HFFc6 (cell line): ENCODE results near the gene ADCY2. TPM values are rescaled to one million over a fixed set of nuclear protein-coding genes. Genes with fewer than 3 reads are reported as not detected.

Experiments
- DNase-seq: peaks from one replicate; pipeline ENCODE4 v3.0.0-alpha.2; 2018
- H3K27ac Mint-ChIP-seq: 2 replicates; pipeline ENCODE4 v1.8.0; 2020; ENCODE audit warnings: mild to moderate bottlenecking, mixed read lengths
- H3K27me3 Mint-ChIP-seq: 2 replicates; pipeline ENCODE4 v1.8.0; 2021; ENCODE audit warnings: mild to moderate bottlenecking, moderate library complexity, mixed read lengths; ENCODE audit not compliant: insufficient read depth
- H3K36me3 Mint-ChIP-seq: 2 replicates; pipeline ENCODE4 v1.8.0; 2021; ENCODE audit warnings: low read depth, mixed read lengths
- H3K4me1 Mint-ChIP-seq: 2 replicates; pipeline ENCODE4 v1.8.0; 2020; ENCODE audit warnings: low read depth, mixed read lengths
- H3K4me3 Mint-ChIP-seq: 2 replicates; pipeline ENCODE4 v1.8.0; 2020; ENCODE audit warnings: mild to moderate bottlenecking, moderate library complexity, mixed read lengths
- H3K9me3 Mint-ChIP-seq: 2 replicates; pipeline ENCODE4 v1.8.0; 2020; ENCODE audit warnings: mild to moderate bottlenecking, mixed read lengths
- CTCF ChIP-seq: fragments of 200-600 bp; sonication (generic); IDR thresholded peaks from 2 replicates; pipeline ENCODE4 v1.5.0; 2021; ENCODE audit warnings: antibody characterized with exemption, mild to moderate bottlenecking
- total RNA-seq, 6 experiments: library from RNA; stranded (reverse); fragmentation: NEBNext Ultra II Directional; extraction: Animal tissue kit (Norgen Biotek cat#: 25700); gene quantifications; 2 replicates in 1 of 6; 3 replicates in 5 of 6; pipeline ENCODE4 v1.2.3, GENCODE V29; 2021

Gene ADCY2
- total RNA-seq, 6 experiments from 2014 or later, result not detected

- Mint-ChIP-seq H3K9me3 (peaks cover 24% of the 10 kb centered on the region), H3K4me3 (no peak overlapping the region), H3K36me3 (peaks cover 11% of the 10 kb centered on the region; the same call in 1 of the 2 replicates), H3K27me3 (no peaks in the 10 kb centered on the region), H3K27ac (no peak overlapping the region), H3K4me1 (no peaks in the 10 kb centered on the region)
- TF ChIP-seq CTCF, result no peak
- DNase-seq, result no peak
Observed at GRCh38 chr5:7493622-7494021, 97.7 kb downstream of the ADCY2 start.

DNA sequence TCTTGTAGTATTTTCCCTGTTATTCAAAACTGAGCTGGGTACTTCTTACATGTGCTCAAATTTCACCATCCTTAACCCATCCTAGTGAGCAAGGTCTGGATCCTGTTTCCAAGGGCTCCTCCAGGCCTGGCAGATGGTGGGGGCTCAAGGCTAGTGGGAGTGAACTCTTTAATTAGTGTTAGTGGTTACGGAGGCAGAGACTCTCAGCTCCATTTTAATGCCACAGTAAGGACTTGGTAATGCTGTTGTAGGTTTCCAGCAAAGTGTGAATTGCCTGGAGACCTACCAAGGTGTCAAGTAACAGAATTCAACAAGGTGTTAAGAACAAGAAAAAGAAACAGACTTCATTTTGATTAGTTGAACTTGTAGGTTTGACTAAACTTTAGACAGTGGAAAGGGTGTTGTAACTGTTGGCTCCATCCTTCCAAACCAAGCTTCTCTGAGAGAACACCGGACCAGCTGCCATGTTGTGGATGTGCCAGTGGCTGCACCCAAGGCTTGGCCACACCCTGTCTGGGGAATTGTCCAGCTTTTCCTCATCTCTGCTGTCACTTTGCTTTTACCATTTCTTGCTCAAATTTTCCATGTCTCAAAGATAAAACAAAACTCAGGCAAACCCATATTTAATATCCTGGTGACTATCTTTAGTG, 98.7 kb downstream of the ADCY2 start:
- no peak for TF ChIP-seq CTCF
- Mint-ChIP-seq H3K27ac (no peak overlapping the region), H3K9me3 (peaks cover 14% of the 10 kb centered on the region), H3K27me3 (no peaks in the 10 kb centered on the region), H3K36me3 (peaks cover 1% of the 10 kb centered on the region; the same call in 1 of the 2 replicates), H3K4me3 (no peak overlapping the region), H3K4me1 (no peaks in the 10 kb centered on the region)
- DNase-seq, result no peak

- TF ChIP-seq CTCF, result no peak
- Mint-ChIP-seq H3K27me3 (no peaks in the 10 kb centered on the region), H3K9me3 (peaks cover 14% of the 10 kb centered on the region), H3K4me1 (no peaks in the 10 kb centered on the region), H3K4me3 (no peak overlapping the region), H3K27ac (no peak overlapping the region), H3K36me3 (no peaks in the 10 kb centered on the region)
- no peak for DNase-seq
Observed at GRCh38 chr5:7495131-7495517, 99.2 kb downstream of the ADCY2 start.

DNA sequence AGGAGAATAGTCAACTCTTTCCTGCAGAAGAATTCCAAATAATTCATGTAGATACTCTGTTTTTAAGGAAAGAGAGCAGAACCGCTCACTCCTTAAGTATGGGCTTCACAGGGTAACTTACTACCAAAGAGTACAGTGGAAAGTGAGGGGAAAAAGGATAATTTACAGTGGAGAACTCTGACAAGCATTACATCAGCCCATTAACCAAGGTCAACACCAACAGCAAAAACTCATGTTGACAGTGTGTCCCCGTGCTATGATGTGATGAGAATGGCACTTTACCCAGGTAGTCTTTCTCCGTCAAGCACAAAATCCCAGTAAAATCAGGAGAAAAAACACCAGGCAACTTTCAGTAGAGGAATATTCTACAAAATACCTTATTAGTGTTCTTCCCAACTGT, 104.3 kb downstream of the ADCY2 start:
- Mint-ChIP-seq H3K9me3 (peaks cover 41% of the 10 kb centered on the region), H3K27ac (no peak overlapping the region), H3K36me3 (no peaks in the 10 kb centered on the region), H3K4me1 (no peaks in the 10 kb centered on the region), H3K27me3 (no peaks in the 10 kb centered on the region), H3K4me3 (no peak overlapping the region)
- no peak for DNase-seq
- TF ChIP-seq CTCF, result no peak

DNA sequence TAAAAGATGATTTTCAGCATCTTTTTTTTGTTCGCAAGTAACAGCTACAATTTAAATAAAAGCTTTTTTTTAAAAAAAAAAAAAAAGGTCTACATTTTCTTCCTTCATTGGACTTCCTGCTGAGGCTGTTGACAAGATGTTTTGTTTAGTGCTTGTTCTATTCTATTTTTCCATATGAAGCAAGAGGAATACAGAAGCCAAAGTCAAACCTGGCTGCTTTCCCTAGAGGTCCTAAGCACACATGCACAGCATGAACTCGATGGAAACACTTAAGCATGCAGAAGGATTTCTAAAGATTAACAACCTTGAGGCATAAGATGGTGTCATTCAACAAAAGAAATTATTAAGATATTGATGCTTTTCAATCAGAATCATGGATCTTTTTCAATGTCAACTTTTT, 105.1 kb downstream of the ADCY2 start:
- Mint-ChIP-seq H3K4me3 (no peak overlapping the region), H3K27me3 (no peaks in the 10 kb centered on the region), H3K4me1 (no peaks in the 10 kb centered on the region), H3K27ac (no peak overlapping the region), H3K36me3 (no peaks in the 10 kb centered on the region), H3K9me3 (peaks cover 42% of the 10 kb centered on the region)
- no peak for DNase-seq
- TF ChIP-seq CTCF, result no peak
